ENCODE data around the gene GPR141. TPM values are rescaled to one million over a fixed set of nuclear protein-coding genes. Genes with fewer than 3 reads are reported as not detected.

Gene GPR141
- total RNA-seq, 4 donors from 2014 or later = 0.80 to 2.5 TPM; not detected in 2

DNA sequence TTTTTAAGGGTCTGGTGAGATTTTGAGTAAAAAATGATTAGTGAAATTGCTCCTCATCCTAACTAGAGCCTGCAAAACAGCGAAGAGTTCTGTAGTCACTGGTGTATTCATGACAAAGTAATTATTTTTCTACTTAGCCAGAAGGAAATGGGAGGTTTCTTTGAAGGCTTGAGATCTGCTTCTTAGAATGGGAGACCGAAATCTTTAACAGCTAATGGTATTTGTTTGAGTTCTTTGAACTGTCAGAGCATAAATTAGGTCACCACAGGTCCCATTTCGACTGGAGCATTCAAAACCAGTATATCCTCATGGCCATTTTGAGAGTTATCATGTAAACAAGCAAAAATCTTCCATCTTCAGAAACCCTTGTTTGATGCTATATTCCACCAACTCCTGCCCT lies 87.8 kb downstream of the GPR141 start:
- intact Hi-C loops (cut with DNase I) = no loop called here
- Histone ChIP-seq H3K4me1 (no peaks in the 10 kb centered on the region), H3K36me3 (no peaks in the 10 kb centered on the region), H3K27ac (replicated peaks in 1 of 4) (no peak overlapping the region), H3K4me3 (no peak overlapping the region), H3K9me3 (peaks cover 0 to 5% (median 0%) of the 10 kb centered on the region in 4 donors), H3K27me3 (no peaks in the 10 kb centered on the region)
- 59% methylated on average over 3 of the region's 3 CpGs for whole genome bisulfite sequencing
- no peak for DNase-seq (ENCODE audit: extremely low spot score)
- TF ChIP-seq CTCF (IDR thresholded peaks at IDR 0.05) = no peak
- no peak for TF ChIP-seq POLR2AphosphoS5 (IDR thresholded peaks at IDR 0.05)
- no peak for TF ChIP-seq EP300 (IDR thresholded peaks at IDR 0.05)
- TF ChIP-seq POLR2A (IDR thresholded peaks at IDR 0.05; ENCODE audit: low read depth) = no peak

GRCh38 chr7:37771801-37772200 lies 88.2 kb downstream of the GPR141 start:
- H3K4me1 ChIP-seq = no peaks in the 10 kb centered on the region
- H3K27me3 ChIP-seq = no peaks in the 10 kb centered on the region
- H3K4me3 ChIP-seq = no peak overlapping the region
- no peak for DNase-seq (ENCODE audit: extremely low spot score)
- WGBS = 40% methylated on average over 1 of the region's 1 CpG
- TF ChIP-seq POLR2A (IDR thresholded peaks at IDR 0.05; ENCODE audit: low read depth) (no peak), EP300 (IDR thresholded peaks at IDR 0.05) (no peak), POLR2AphosphoS5 (IDR thresholded peaks at IDR 0.05) (no peak), CTCF (IDR thresholded peaks at IDR 0.05) (no peak)
- intact Hi-C loops (cut with DNase I) = no loop called here
- no peaks in the 10 kb centered on the region for H3K36me3 ChIP-seq
- no peak overlapping the region for H3K27ac ChIP-seq (replicated peaks in 1 of 4)
- peaks cover 0 to 8% (median 0%) of the 10 kb centered on the region in 4 donors for H3K9me3 ChIP-seq

- H3K9me3 ChIP-seq = peaks cover 0 to 14% (median 4%) of the 10 kb centered on the region in 4 donors
- no peak for TF ChIP-seq POLR2A (IDR thresholded peaks at IDR 0.05; ENCODE audit: low read depth)
- 71% methylated on average over 3 of the region's 3 CpGs for WGBS
- intact Hi-C loops (cut with DNase I) = no loop called here
- no peak for DNase-seq (ENCODE audit: extremely low spot score)
- no peaks in the 10 kb centered on the region for H3K4me1 ChIP-seq
- no peaks in the 10 kb centered on the region for H3K27me3 ChIP-seq
- no peak overlapping the region for H3K27ac ChIP-seq (replicated peaks in 1 of 4)
- H3K4me3 ChIP-seq = no peak overlapping the region
- no peaks in the 10 kb centered on the region for H3K36me3 ChIP-seq
These were observed 92.4 kb downstream of the GPR141 start for GRCh38 chr7:37775921-37776320.

DNA sequence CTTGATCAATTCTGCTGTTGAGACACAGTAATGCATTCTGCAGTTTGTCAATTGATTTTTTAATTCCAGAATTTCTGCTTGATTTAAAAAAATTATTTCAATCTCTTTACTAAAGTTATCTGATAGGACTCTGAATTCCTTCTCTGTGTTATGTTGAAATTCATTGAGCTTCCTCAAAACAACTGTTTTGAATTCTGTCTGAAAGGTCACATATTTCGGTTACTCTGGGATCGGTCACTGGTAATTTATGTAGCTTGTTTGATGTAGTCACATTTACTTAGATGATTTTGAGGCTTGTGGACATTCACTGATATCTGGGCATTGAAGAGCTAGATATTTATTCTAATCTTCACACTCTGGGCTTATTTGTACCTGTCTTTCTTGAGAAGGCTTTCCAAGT lies 97.6 kb downstream of the GPR141 start:
- intact Hi-C loops (cut with DNase I) = no loop called here
- no peak overlapping the region for H3K27ac ChIP-seq (replicated peaks in 1 of 4)
- no peaks in the 10 kb centered on the region for H3K4me1 ChIP-seq
- 91% methylated on average over 2 of the region's 2 CpGs for WGBS
- no peak overlapping the region for H3K4me3 ChIP-seq
- no peaks in the 10 kb centered on the region for H3K27me3 ChIP-seq
- H3K9me3 ChIP-seq = peaks cover 0 to 9% (median 4%) of the 10 kb centered on the region in 4 donors
- TF ChIP-seq POLR2AphosphoS5 (IDR thresholded peaks at IDR 0.05) (no peak), CTCF (IDR thresholded peaks at IDR 0.05) (no peak), EP300 (IDR thresholded peaks at IDR 0.05) (no peak), POLR2A (IDR thresholded peaks at IDR 0.05; ENCODE audit: low read depth) (no peak)
- H3K36me3 ChIP-seq = no peaks in the 10 kb centered on the region
- no peak for DNase-seq (ENCODE audit: extremely low spot score)

DNA sequence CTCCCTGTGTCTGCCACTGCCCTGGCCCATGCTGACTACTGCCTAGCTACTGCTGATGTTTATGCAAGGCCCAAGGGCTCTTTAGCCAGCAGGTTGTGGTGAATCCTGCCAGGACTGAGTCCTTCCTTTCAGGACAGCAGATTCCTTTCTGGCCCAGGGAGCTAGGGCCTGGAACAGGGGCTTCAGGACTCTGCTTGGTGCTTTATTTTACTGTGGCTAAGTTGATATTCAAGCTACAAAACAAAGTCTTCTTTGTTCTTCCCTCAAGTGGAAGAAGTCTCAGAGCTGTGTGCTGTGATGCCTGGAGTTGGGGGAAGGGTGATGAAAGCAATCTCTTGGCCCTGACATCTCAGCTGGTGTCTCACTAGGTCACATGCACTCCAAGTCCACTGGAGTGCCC lies 98.6 kb downstream of the GPR141 start:
- intact Hi-C loops (cut with DNase I) = no loop called here
- Histone ChIP-seq H3K4me3 (no peak overlapping the region), H3K36me3 (no peaks in the 10 kb centered on the region), H3K27ac (replicated peaks in 1 of 4) (no peak overlapping the region), H3K4me1 (no peaks in the 10 kb centered on the region), H3K27me3 (no peaks in the 10 kb centered on the region), H3K9me3 (peaks cover 0 to 5% (median 4%) of the 10 kb centered on the region in 4 donors)
- DNase-seq (ENCODE audit: extremely low spot score) = no peak
- TF ChIP-seq CTCF (IDR thresholded peaks at IDR 0.05) (no peak), POLR2A (IDR thresholded peaks at IDR 0.05; ENCODE audit: low read depth) (no peak), POLR2AphosphoS5 (IDR thresholded peaks at IDR 0.05) (no peak), EP300 (IDR thresholded peaks at IDR 0.05) (no peak)
